Neuronal stem cell (in vitro differentiated cells): ENCODE results near the gene MICAL2.

Source experiments
- DNase-seq: peaks from one replicate; pipeline ENCODE4 v3.0.0-alpha.2; 2013; ENCODE audit warnings: low spot score
- H2AFZ ChIP-seq: one replicate; pipeline ENCODE4 v1.6.1; 2013; ENCODE audit warnings: mild to moderate bottlenecking, low read length, inconsistent platforms
- H2AK5ac ChIP-seq: 2 replicates; pipeline ENCODE4 v1.6.1; 2013; ENCODE audit warnings: low read depth, mild to moderate bottlenecking, inconsistent platforms, low read length, moderate library complexity, mixed read lengths
- H2BK120ac ChIP-seq: 2 replicates; pipeline ENCODE4 v1.6.1; 2013; ENCODE audit warnings: low read depth, mild to moderate bottlenecking, inconsistent platforms, low read length, moderate library complexity, mixed read lengths
- H2BK12ac ChIP-seq: one replicate; pipeline ENCODE4 v1.6.1; 2013; ENCODE audit warnings: low read length, inconsistent platforms
- H2BK15ac ChIP-seq: 2 replicates; pipeline ENCODE4 v1.6.1; 2013; ENCODE audit warnings: mild to moderate bottlenecking, low read length, inconsistent platforms, mixed read lengths
- H2BK5ac ChIP-seq: one replicate; pipeline ENCODE4 v1.6.1; 2013; ENCODE audit warnings: inconsistent platforms, mild to moderate bottlenecking, low read length, moderate library complexity
- H3K14ac ChIP-seq: one replicate; pipeline ENCODE4 v1.6.1; 2013; ENCODE audit warnings: low read length, inconsistent platforms
- H3K18ac ChIP-seq: 2 replicates; pipeline ENCODE4 v1.6.1; 2013; ENCODE audit warnings: low read length, inconsistent platforms
- H3K23ac ChIP-seq: 2 replicates; pipeline ENCODE4 v1.6.1; 2013; ENCODE audit warnings: low read depth, mild to moderate bottlenecking, mixed read lengths, low read length, inconsistent platforms; ENCODE audit not compliant: poor library complexity
- H3K27ac ChIP-seq: replicated peaks from 3 replicates; pipeline ENCODE4 v1.5.1; 2013; ENCODE audit warnings: low read length, inconsistent platforms
- H3K27me3 ChIP-seq, 3 experiments: 2 replicates each; pipeline ENCODE4 v1.6.1; 2013; ENCODE audit warnings: low read length in 3 of 3, mild to moderate bottlenecking in 2 of 3, inconsistent platforms in 1 of 3, low read depth in 1 of 3, mixed read lengths in 1 of 3, moderate library complexity in 1 of 3; ENCODE audit not compliant: control insufficient read depth in 3 of 3, insufficient read depth in 3 of 3
- H3K36me3 ChIP-seq, 2 donors: replicated peaks in 1 of 2; 2 replicates each; pipeline ENCODE4 v1.6.1; 2013; ENCODE audit warnings: low read length in 2 of 2; ENCODE audit not compliant: control insufficient read depth in 2 of 2, insufficient read depth in 2 of 2
- H3K4ac ChIP-seq: 2 replicates; pipeline ENCODE4 v1.6.1; 2013; ENCODE audit warnings: inconsistent platforms, mild to moderate bottlenecking, low read length, moderate library complexity
- H3K4me1 ChIP-seq, 2 donors: 1 replicate in 1 of 2; 2 replicates in 1 of 2; pipeline ENCODE4 v1.6.1; 2013; ENCODE audit warnings: low read length in 2 of 2, low read depth in 1 of 2; ENCODE audit not compliant: control insufficient read depth in 2 of 2, insufficient read depth in 1 of 2
- H3K4me2 ChIP-seq: one replicate; pipeline ENCODE4 v1.6.1; 2013; ENCODE audit warnings: mild to moderate bottlenecking, low read length, inconsistent platforms; ENCODE audit not compliant: insufficient read depth, poor library complexity, severe bottlenecking
- H3K4me3 ChIP-seq, 2 donors: 2 replicates each; pipeline ENCODE4 v1.5.1; 2013; ENCODE audit warnings: low read length in 2 of 2, mild to moderate bottlenecking in 2 of 2, inconsistent platforms in 1 of 2, moderate library complexity in 1 of 2
- H3K79me1 ChIP-seq: one replicate; pipeline ENCODE4 v1.6.1; 2013; ENCODE audit warnings: low read depth, mild to moderate bottlenecking, inconsistent platforms, low read length, moderate library complexity
- H3K9ac ChIP-seq: one replicate; pipeline ENCODE4 v1.6.1; 2013; ENCODE audit warnings: mild to moderate bottlenecking, low read depth, low read length, inconsistent platforms; ENCODE audit not compliant: poor library complexity
- H3K9me3 ChIP-seq, 2 donors: replicated peaks in 1 of 2; 2 replicates each; pipeline versions ENCODE3 to v1.6.1; 2013; ENCODE audit warnings: low read length in 2 of 2, mild to moderate bottlenecking in 2 of 2, inconsistent platforms in 1 of 2, low read depth in 1 of 2, mixed read lengths in 1 of 2, moderate library complexity in 1 of 2; ENCODE audit not compliant: control insufficient read depth in 2 of 2, insufficient read depth in 1 of 2
- H4K8ac ChIP-seq: one replicate; pipeline ENCODE4 v1.6.1; 2013; ENCODE audit warnings: low read depth, mild to moderate bottlenecking, inconsistent platforms, low read length, moderate library complexity
- H4K91ac ChIP-seq: one replicate; pipeline ENCODE4 v1.6.1; 2013; ENCODE audit warnings: low read length, low read depth, mild to moderate bottlenecking, inconsistent platforms; ENCODE audit not compliant: poor library complexity
- WGBS, 2 donors: extraction: QIAGEN DNeasy Blood & Tissue Kit; methylation state at CpG; one replicate each; pipeline ENCODE4 v1.1.7; 2013; ENCODE audit warnings: missing lambda C conversion rate in 2 of 2, mixed read lengths in 1 of 2; ENCODE audit not compliant: insufficient read length in 2 of 2, insufficient replicate concordance in 1 of 2; ENCODE audit errors: extremely low coverage in 2 of 2; 5-methylcytosine and 5-hydroxymethylcytosine counted together

MICAL2 gene

DNA sequence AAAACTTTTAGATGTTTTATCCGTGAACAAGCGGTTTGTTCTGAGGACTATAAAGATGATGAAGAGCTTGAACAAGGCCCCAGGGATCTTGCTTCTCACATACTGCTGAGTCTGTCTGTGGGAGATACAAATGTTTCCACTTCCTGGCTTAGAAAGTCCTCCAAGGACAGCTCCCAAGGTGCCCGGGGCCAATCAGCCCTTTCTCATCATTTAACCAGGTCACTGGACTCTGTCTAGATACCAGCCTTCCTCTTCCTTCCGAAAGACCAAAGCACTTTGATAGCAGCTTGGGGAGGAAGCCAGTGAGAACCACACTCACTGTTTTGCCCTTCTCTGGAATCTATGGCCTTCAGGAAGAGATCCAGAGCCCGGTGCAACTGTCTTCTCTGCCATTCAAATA lies 4.3 kb upstream of the MICAL2 start:
- no peak overlapping the region for H4K8ac ChIP-seq
- H3K36me3 ChIP-seq, result no peaks in the 10 kb centered on the region
- no peak overlapping the region for H3K23ac ChIP-seq
- no peak overlapping the region for H2BK120ac ChIP-seq
- H3K18ac ChIP-seq, result no peak overlapping the region
- H2BK15ac ChIP-seq, result no peak overlapping the region
- no peaks in the 10 kb centered on the region for H3K79me1 ChIP-seq
- H3K4ac ChIP-seq, result no peak overlapping the region
- no peak overlapping the region for H2BK5ac ChIP-seq
- no peak overlapping the region for H2AFZ ChIP-seq
- no peak overlapping the region for H4K91ac ChIP-seq
- no peak overlapping the region for H2AK5ac ChIP-seq
- no peaks in the 10 kb centered on the region for H3K9me3 ChIP-seq
- no peak for DNase-seq
- no peak overlapping the region for H3K4me2 ChIP-seq
- no CpG with 5 or more reads among the region's 5 CpGs for WGBS, 2 donors
- H3K4me1 ChIP-seq, result peaks cover 7 to 9% of the 10 kb centered on the region in 2 donors
- H3K9ac ChIP-seq, result no peak overlapping the region
- H3K4me3 ChIP-seq, result no peak overlapping the region
- no peak overlapping the region for H3K27ac ChIP-seq
- peaks cover 0 to 85% (median 12%) of the 10 kb centered on the region in 3 experiments for H3K27me3 ChIP-seq
- H2BK12ac ChIP-seq, result no peak overlapping the region
- no peak overlapping the region for H3K14ac ChIP-seq

DNA sequence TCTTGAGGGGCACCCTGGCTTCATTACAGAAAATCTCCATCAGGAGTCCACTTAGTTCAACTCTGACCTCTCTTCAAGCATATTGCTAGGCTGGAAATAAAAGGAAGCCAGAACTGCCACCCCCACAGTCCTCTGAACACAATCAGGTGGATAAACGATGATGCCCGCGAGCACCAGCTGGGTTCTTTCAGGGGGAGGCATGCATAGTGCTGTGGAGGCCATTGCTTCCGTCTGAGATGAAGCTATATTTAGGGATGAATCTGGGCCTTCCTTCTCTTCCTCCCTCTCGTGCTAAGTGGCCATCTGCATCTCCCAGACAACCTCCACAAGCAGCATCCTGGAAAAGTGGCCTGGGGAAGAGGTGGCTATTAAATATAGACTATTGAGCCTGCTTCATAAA lies 3.9 kb upstream of the MICAL2 start:
- Histone ChIP-seq H3K79me1 (no peaks in the 10 kb centered on the region), H2AFZ (no peak overlapping the region), H4K8ac (no peak overlapping the region), H3K14ac (no peak overlapping the region), H4K91ac (no peak overlapping the region), H2BK120ac (no peak overlapping the region), H3K4me1 (peaks cover 9% of the 10 kb centered on the region in 2 donors), H3K9me3 (no peaks in the 10 kb centered on the region), H3K27me3 (peaks cover 0 to 85% (median 16%) of the 10 kb centered on the region in 3 experiments), H3K27ac (no peak overlapping the region), H3K23ac (no peak overlapping the region), H3K4me2 (no peak overlapping the region), H2BK15ac (no peak overlapping the region), H2AK5ac (no peak overlapping the region), H2BK12ac (no peak overlapping the region), H3K9ac (no peak overlapping the region), H3K4me3 (no peak overlapping the region), H3K36me3 (no peaks in the 10 kb centered on the region), H2BK5ac (no peak overlapping the region), H3K4ac (no peak overlapping the region), H3K18ac (no peak overlapping the region)
- DNase-seq, result no peak
- WGBS, 2 donors, result no CpG with 5 or more reads among the region's 5 CpGs

DNA sequence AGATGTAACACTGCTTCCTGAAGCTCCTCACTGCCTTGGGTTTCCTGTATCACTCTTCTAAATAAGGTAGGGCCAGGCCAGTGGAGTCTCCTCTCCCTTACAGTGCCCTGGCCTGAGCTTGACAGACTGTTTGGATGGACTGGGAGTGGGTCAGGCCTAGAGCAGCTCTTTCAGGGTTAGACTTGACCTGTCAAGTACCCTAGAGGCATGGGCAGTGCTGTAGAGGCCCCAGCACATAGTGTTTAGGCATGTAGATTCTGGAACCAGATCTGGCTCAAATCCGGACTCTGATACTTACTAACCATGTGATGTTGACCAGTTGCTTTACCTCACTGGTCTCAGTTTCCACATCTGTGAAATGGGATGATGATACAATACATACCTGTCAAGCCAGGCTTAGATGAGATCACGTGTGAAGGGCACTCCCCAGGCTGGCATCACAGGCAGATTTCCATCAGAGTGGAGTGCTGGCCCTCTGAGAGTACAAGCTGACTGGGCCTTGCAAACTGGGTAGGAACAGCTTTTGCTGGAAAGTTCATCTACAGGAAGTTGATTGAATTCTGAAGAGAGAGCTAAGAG lies 1.4 kb upstream of the MICAL2 start:
- Histone ChIP-seq H4K91ac (no peak overlapping the region), H2AK5ac (no peak overlapping the region), H2AFZ (no peak overlapping the region), H3K4ac (no peak overlapping the region), H3K36me3 (no peaks in the 10 kb centered on the region), H3K14ac (no peak overlapping the region), H3K23ac (no peak overlapping the region), H3K27ac (no peak overlapping the region), H3K27me3 (peaks cover 0 to 86% (median 23%) of the 10 kb centered on the region in 3 experiments), H3K9ac (no peak overlapping the region), H3K4me2 (no peak overlapping the region), H2BK120ac (no peak overlapping the region), H3K79me1 (no peaks in the 10 kb centered on the region), H3K9me3 (no peaks in the 10 kb centered on the region), H3K4me1 (peaks cover 8 to 9% of the 10 kb centered on the region in 2 donors), H3K18ac (no peak overlapping the region), H2BK12ac (no peak overlapping the region), H3K4me3 (no peak overlapping the region), H2BK15ac (no peak overlapping the region), H2BK5ac (no peak overlapping the region), H4K8ac (no peak overlapping the region)
- DNase-seq, result no peak
- WGBS, 2 donors, result no CpG with 5 or more reads among the region's 2 CpGs

DNA sequence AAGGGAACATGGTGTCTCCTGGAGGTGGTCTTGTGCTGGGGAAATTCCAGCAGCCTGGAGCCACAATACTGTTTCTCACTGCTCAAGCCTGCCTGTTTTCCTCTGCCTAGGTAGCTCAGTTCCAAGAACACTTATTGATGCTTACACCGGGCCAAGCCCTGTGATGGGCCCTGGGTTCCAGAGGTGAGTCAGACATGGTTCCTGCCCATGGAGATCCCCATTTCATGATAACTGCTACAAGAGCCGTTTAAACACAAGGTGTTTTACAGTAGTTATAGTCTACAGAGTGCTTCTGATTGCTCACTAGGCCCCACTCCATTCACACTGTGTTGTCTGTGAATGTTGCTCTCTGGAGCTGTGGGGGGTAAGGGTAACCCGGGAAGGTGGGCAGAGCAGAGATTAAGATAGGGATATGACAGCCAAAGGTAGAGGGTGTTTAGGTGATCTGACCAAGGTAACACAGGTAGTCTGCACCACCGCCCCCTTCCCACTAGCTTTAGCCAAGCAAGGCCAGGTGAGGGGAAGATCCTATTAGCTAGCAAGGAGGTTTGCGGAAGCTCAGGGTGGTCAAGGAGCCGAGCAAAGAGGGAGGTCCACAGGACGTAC lies 696 bp upstream of the MICAL2 start:
- no peak overlapping the region for H4K91ac ChIP-seq
- no peak overlapping the region for H4K8ac ChIP-seq
- H2AK5ac ChIP-seq, result no peak overlapping the region
- peaks cover 8 to 9% of the 10 kb centered on the region in 2 donors for H3K4me1 ChIP-seq
- H2BK15ac ChIP-seq, result no peak overlapping the region
- H3K18ac ChIP-seq, result no peak overlapping the region
- peak overlapping the region; percentile 92 for H2AFZ ChIP-seq
- H3K4me2 ChIP-seq, result peak overlapping the region; percentile 96
- no peaks in the 10 kb centered on the region for H3K79me1 ChIP-seq
- no peak overlapping the region for H3K14ac ChIP-seq
- H3K9ac ChIP-seq, result no peak overlapping the region
- H3K4ac ChIP-seq, result no peak overlapping the region
- DNase-seq, result no peak
- no peak overlapping the region for H2BK12ac ChIP-seq
- peak overlapping the region; percentile 42 to 76 for H3K4me3 ChIP-seq
- H3K27ac ChIP-seq, result no peak overlapping the region
- WGBS, 2 donors, result no CpG with 5 or more reads among the region's 7 CpGs
- no peak overlapping the region for H2BK5ac ChIP-seq
- H3K36me3 ChIP-seq, result no peaks in the 10 kb centered on the region
- H3K23ac ChIP-seq, result no peak overlapping the region
- no peak overlapping the region for H2BK120ac ChIP-seq
- peaks cover 0 to 86% (median 23%) of the 10 kb centered on the region in 3 experiments for H3K27me3 ChIP-seq
- no peaks in the 10 kb centered on the region for H3K9me3 ChIP-seq
